ENCODE results near the gene DDRGK1.

Gene DDRGK1

GRCh38 chr20:3180319-3180718, 24.2 kb downstream of the DDRGK1 start:
- DNase-seq = no peak

- DNase-seq = no peak
Measured at GRCh38 chr20:3177746-3178485, 26.6 kb downstream of the DDRGK1 start.

GRCh38 chr20:3175270-3175669, 29.2 kb downstream of the DDRGK1 start:
- no peak for DNase-seq

- DNase-seq = no peak
Measured at GRCh38 chr20:3174442-3175261, 29.8 kb downstream of the DDRGK1 start.

GRCh38 chr20:3173610-3174441, 30.7 kb downstream of the DDRGK1 start:
- DNase-seq = peak; percentile 86

GRCh38 chr20:3172933-3173609, 31.4 kb downstream of the DDRGK1 start, which contains the start of gene LZTS3:
Gene LZTS3 (minus strand): TSS chr20:3173549. CDS start chr20:3167163, 6,386 bp downstream.
- peak; percentile 87 for DNase-seq

GRCh38 chr20:3172126-3172932, 32.2 kb downstream of the DDRGK1 start:
- no peak for DNase-seq

GRCh38 chr20:3171391-3172125, 32.9 kb downstream of the DDRGK1 start:
- DNase-seq = no peak

- DNase-seq = no peak
Measured at GRCh38 chr20:3168829-3169590, 35.5 kb downstream of the DDRGK1 start.

GRCh38 chr20:3168079-3168828, 36.2 kb downstream of the DDRGK1 start:
- DNase-seq = no peak

GRCh38 chr20:3167738-3168078, 36.8 kb downstream of the DDRGK1 start:
- DNase-seq = no peak

GRCh38 chr20:3166913-3167342, 37.6 kb downstream of the DDRGK1 start:
- DNase-seq = no peak

GRCh38 chr20:3166338-3166912, 38.1 kb downstream of the DDRGK1 start:
- DNase-seq = no peak

- DNase-seq = no peak
Measured at GRCh38 chr20:3165473-3166337, 38.8 kb downstream of the DDRGK1 start.

GRCh38 chr20:3164763-3165410, 39.6 kb downstream of the DDRGK1 start:
- DNase-seq = no peak

GRCh38 chr20:3164043-3164762, 40.3 kb downstream of the DDRGK1 start:
- DNase-seq = no peak
